ENCODE results near the gene NRDC. TPM values are rescaled to one million over a fixed set of nuclear protein-coding genes. Genes with fewer than 3 reads are reported as not detected.

NRDC gene
- total RNA-seq, 2 experiments from 2014 or later: 119 to 124 TPM

DNA sequence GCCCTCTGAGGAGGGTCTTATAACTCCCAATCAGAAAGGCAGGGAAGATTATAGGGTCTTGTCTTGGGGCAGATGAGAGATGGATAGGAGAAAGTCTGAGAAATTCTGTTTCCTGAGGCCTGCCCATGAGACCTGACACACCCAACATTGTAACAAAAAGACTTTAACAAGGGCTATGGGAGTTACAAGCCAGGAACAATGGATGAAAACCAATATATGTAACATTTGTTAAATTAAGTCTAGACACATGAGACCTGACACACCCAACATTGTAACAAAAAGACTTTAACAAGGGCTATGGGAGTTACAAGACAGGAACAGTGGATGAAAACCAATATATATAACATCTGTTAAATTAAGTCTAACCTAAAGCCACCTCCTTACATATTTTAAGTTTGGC is 21.8 kb downstream of the NRDC start:
- CTCF ChIA-PET: no interaction called here
- no peak overlapping the region for H3K4me3 Mint-ChIP-seq
- H3K27me3 Mint-ChIP-seq: no peaks in the 10 kb centered on the region
- DNase-seq: no peak
- POLR2A ChIA-PET: no interaction called here
- ATAC-seq: no peak
- H3K27ac Mint-ChIP-seq: no peak overlapping the region
- TF ChIP-seq, protein P1, sequence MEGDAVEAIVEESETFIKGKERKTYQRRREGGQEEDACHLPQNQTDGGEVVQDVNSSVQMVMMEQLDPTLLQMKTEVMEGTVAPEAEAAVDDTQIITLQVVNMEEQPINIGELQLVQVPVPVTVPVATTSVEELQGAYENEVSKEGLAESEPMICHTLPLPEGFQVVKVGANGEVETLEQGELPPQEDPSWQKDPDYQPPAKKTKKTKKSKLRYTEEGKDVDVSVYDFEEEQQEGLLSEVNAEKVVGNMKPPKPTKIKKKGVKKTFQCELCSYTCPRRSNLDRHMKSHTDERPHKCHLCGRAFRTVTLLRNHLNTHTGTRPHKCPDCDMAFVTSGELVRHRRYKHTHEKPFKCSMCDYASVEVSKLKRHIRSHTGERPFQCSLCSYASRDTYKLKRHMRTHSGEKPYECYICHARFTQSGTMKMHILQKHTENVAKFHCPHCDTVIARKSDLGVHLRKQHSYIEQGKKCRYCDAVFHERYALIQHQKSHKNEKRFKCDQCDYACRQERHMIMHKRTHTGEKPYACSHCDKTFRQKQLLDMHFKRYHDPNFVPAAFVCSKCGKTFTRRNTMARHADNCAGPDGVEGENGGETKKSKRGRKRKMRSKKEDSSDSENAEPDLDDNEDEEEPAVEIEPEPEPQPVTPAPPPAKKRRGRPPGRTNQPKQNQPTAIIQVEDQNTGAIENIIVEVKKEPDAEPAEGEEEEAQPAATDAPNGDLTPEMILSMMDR (IDR thresholded peaks at IDR 0.05): no peak
- H3K36me3 Mint-ChIP-seq (ENCODE audit: low read depth): peaks cover 13% of the 10 kb centered on the region
- intact Hi-C loops (cut with micrococcal nuclease): no loop called here
- no peaks in the 10 kb centered on the region for H3K9me3 Mint-ChIP-seq
- H3K4me1 Mint-ChIP-seq (ENCODE audit: low read depth): peaks cover 18% of the 10 kb centered on the region

DNA sequence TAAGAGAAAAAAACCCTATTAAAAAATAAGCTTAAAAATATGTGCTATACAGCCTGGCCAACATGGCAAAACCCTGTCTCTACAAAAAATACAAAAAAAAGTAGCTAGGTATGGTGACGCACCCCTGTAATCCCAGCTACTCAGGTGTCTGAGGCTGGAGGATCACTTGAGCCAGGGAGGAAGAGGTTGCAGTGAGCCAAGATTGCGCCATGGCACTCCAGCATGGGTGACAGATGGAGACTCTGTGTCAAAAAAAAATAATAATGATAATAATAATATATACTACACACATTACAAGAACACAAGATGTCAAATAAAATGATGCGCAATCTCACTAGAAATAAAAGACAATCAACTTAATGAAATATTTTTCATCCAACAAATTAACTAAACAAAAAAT is 22.9 kb downstream of the NRDC start:
- intact Hi-C loops (cut with micrococcal nuclease): no loop called here
- POLR2A ChIA-PET: interaction anchor here (0.5 to 0.7 kb wide), 2 partner anchors 20 to 56 kb away, joined by 3 to 4 read pairs; no protein-coding TSS in a partner anchor
- CTCF ChIA-PET: interaction anchor here (0.8 kb wide), 1 partner anchor 17 kb away, joined by 3 read pairs; no protein-coding TSS in a partner anchor
- H3K27ac Mint-ChIP-seq: no peak overlapping the region
- DNase-seq (no peak), ATAC-seq (no peak)
- peaks cover 11% of the 10 kb centered on the region for H3K36me3 Mint-ChIP-seq (ENCODE audit: low read depth)
- H3K9me3 Mint-ChIP-seq: no peaks in the 10 kb centered on the region
- H3K4me1 Mint-ChIP-seq (ENCODE audit: low read depth): peaks cover 13% of the 10 kb centered on the region
- TF ChIP-seq, protein P1 (IDR thresholded peaks at IDR 0.05): no peak
- no peak overlapping the region for H3K4me3 Mint-ChIP-seq
- no peaks in the 10 kb centered on the region for H3K27me3 Mint-ChIP-seq

DNA sequence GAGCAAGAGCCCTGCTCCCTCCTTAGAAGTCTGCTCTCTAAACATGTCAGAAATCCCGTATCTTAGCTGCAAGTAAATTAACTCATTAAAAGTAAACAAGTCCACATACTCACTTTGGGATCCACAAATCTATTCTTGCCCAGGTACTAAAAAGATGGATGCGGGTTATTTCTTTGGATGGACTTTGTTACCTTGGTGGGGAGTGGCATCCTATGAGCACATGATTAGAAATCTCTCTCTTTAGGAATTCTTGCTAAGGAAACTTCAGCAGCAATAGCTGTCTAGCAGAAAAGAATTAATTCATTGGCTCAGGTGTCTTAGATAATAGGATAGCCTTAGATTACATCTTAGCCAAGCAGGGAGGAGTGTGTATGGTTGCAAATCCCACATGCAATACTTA is 25.2 kb downstream of the NRDC start:
- intact Hi-C loops (cut with micrococcal nuclease): no loop called here
- TF ChIP-seq, protein P1 (IDR thresholded peaks at IDR 0.05): no peak
- H3K27ac Mint-ChIP-seq: no peak overlapping the region
- no peak overlapping the region for H3K4me3 Mint-ChIP-seq
- H3K36me3 Mint-ChIP-seq (ENCODE audit: low read depth): peaks cover 9% of the 10 kb centered on the region
- ATAC-seq: no peak
- DNase-seq: no peak
- no peaks in the 10 kb centered on the region for H3K27me3 Mint-ChIP-seq
- CTCF ChIA-PET: no interaction called here
- H3K9me3 Mint-ChIP-seq: no peaks in the 10 kb centered on the region
- peaks cover 4% of the 10 kb centered on the region for H3K4me1 Mint-ChIP-seq (ENCODE audit: low read depth)
- POLR2A ChIA-PET: no interaction called here

DNA sequence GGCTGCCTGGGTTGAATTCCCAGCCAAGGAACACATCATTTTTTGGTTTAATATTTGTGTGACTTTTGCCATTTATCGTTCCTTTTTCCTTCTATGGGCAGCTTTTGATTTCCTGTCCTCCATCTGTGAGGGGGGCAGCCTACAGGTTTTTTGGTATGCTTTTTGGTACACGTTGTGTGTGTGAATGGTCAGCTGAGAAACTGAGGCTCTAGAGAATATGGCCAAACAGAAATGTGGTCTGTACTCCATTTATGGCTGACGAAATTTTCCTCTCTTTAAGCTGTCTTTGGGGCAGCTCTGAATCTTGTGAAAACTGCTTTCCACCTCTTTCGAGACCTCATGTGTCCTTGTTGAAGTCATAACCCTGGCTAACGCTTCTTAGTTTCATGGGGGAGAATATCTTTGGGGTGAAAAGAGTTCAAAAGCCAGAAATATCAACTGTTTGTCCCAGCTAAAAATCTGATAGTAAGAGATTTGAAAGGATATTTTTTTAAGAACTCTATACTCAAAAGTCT is 26.6 kb downstream of the NRDC start:
- TF ChIP-seq, protein P1 (IDR thresholded peaks at IDR 0.05): no peak
- Mint-ChIP-seq H3K4me3 (no peak overlapping the region), H3K9me3 (no peaks in the 10 kb centered on the region), H3K4me1 (ENCODE audit: low read depth) (peaks cover 4% of the 10 kb centered on the region), H3K27ac (no peak overlapping the region), H3K27me3 (no peaks in the 10 kb centered on the region), H3K36me3 (ENCODE audit: low read depth) (peaks cover 10% of the 10 kb centered on the region)
- CTCF ChIA-PET: no interaction called here
- POLR2A ChIA-PET: no interaction called here
- no peak for DNase-seq
- ATAC-seq: no peak
- intact Hi-C loops (cut with micrococcal nuclease): no loop called here

DNA sequence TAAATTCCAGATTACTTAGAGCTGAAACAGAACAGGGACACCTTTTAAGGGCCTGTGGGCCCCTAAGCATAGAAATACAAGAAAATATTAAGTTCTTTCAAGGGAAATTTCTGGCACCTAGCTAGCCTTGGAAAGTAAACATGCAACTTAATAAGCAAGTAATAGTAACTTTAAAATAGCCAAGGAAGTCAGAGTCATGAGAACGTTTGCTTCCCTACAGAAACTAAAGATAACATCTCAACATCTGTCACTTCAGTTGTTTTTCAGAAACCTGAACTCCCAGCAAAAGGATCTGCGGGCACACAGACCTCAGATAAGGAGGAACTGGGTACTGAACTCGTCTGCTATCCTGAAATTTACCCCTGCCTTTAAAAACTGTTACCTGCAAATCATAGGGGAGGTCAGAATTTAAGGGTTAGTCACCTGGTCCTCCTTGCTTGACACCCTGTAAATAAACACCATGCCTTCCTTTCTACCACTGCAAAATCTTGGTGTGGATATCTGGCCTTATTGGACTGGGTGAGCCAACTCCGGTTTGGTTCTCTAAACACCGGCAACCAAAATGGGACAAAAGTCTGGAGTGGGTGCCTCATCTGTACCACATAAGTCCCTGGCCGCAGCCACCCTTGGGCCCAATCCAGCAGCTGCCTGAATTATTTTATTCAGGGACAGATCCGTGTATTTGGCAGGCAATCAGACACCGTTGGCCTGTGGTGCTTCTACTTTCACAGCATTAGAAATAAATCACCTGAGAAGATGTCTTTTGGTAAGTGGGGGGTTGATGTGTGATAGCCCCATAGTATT is 27.9 kb downstream of the NRDC start:
- Mint-ChIP-seq H3K4me3 (no peak overlapping the region), H3K4me1 (ENCODE audit: low read depth) (peaks cover 6% of the 10 kb centered on the region), H3K9me3 (no peaks in the 10 kb centered on the region), H3K27me3 (no peaks in the 10 kb centered on the region), H3K36me3 (ENCODE audit: low read depth) (peaks cover 17% of the 10 kb centered on the region), H3K27ac (no peak overlapping the region)
- intact Hi-C loops (cut with micrococcal nuclease): no loop called here
- CTCF ChIA-PET: no interaction called here
- ATAC-seq (no peak), DNase-seq (no peak)
- POLR2A ChIA-PET: no interaction called here
- TF ChIP-seq, protein P1 (IDR thresholded peaks at IDR 0.05): no peak

Data from activated CD8-positive, alpha-beta T cell treated with anti-CD3 and anti-CD28 coated beads for 36 hours (primary cell).